GM21390 (cell line): ENCODE measurements around the gene CIB2.

ENCODE experiments used
- ATAC-seq: cut with Tn5 transposase; IDR thresholded peaks from one replicate; pipeline ENCODE4 v1.9.1; 2021; ENCODE audit not compliant: unreplicated experiment

Gene CIB2

GRCh38 chr15:78069462-78070029 lies 61.7 kb downstream of the CIB2 start:
- ATAC-seq = no peak

- no peak for ATAC-seq
These were observed 62.2 kb downstream of the CIB2 start for GRCh38 chr15:78069052-78069414.

- no peak for ATAC-seq
These were observed 63.7 kb downstream of the CIB2 start for GRCh38 chr15:78067328-78068228.

- peak; percentile 56 for ATAC-seq
These were observed 65.0 kb downstream of the CIB2 start for GRCh38 chr15:78065973-78066946.

GRCh38 chr15:78065284-78065872 lies 65.9 kb downstream of the CIB2 start:
- ATAC-seq = no peak

- no peak for ATAC-seq
These were observed 66.7 kb downstream of the CIB2 start for GRCh38 chr15:78064544-78064943.

- no peak for ATAC-seq
These were observed 67.3 kb downstream of the CIB2 start for GRCh38 chr15:78063970-78064385.

- ATAC-seq = no peak
These were observed 68.0 kb downstream of the CIB2 start for GRCh38 chr15:78063217-78063616.

GRCh38 chr15:78061963-78062427 lies 69.2 kb downstream of the CIB2 start:
- ATAC-seq = peak; percentile 49

- no peak for ATAC-seq
These were observed 71.0 kb downstream of the CIB2 start for GRCh38 chr15:78060232-78060631.

- ATAC-seq = no peak
These were observed 72.0 kb downstream of the CIB2 start for GRCh38 chr15:78059110-78059839.

GRCh38 chr15:78058401-78058935 lies 72.8 kb downstream of the CIB2 start:
- no peak for ATAC-seq

GRCh38 chr15:78057803-78058202 lies 73.4 kb downstream of the CIB2 start:
- ATAC-seq = no peak

GRCh38 chr15:78056714-78057269 lies 74.5 kb downstream of the CIB2 start:
- no peak for ATAC-seq

- no peak for ATAC-seq
These were observed 75.1 kb downstream of the CIB2 start for GRCh38 chr15:78055919-78056713.

GRCh38 chr15:78054966-78055365 lies 76.3 kb downstream of the CIB2 start:
- no peak for ATAC-seq
